GM19452 (cell line): Measurements from ENCODE around the gene ZDHHC11B.
"Not testable (repeated sequence)": the region's sequence is repeated elsewhere in the genome, so short reads cannot be mapped to it uniquely, and the experiment has no call there.

Experiments used
- ATAC-seq: cut with Tn5 transposase; IDR thresholded peaks from one replicate; pipeline ENCODE4 v1.9.1; 2021; ENCODE audit not compliant: unreplicated experiment

ZDHHC11B gene

DNA sequence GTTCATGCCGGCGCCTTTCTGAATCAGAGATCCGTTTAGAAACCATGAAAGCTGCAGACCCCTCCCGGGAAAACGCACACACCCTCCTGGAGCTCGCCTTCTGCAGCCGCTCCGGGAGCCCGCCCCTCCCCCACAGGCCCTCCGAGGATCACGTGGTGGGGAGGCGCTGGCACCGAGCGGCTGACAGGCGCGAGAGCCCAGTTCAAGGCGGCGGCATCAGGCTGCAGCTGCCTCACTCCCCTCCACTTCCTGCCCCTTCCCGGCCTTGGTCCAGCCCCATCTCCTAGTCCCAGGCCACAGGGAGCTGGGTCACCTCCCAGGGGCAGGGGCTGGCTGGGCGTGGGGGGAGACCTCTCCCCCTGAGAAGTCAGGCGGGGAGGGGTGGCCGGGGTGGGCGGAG lies 93.5 kb downstream of the ZDHHC11B start:
- ATAC-seq, result not testable (repeated sequence)

DNA sequence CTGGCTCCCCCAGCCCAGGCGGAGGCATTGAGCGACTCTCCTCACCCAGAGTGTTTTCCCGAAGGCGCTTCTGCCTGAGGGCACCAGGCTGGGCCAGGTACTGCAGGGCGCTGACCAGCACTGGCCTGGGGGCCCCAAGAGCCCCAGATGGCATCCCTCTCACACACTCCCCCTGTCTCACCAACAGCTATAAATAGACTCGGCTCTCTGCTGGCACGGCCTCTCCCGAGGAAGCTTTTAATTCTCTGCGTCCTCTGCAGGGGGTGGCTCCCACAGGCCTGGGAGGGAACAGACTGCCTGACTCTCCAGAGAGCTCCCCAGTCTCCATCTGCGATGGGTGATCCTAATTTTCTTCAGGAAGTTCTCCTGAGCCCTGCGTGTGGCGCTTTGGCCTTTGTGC lies 94.2 kb downstream of the ZDHHC11B start:
- ATAC-seq, result not testable (repeated sequence)

DNA sequence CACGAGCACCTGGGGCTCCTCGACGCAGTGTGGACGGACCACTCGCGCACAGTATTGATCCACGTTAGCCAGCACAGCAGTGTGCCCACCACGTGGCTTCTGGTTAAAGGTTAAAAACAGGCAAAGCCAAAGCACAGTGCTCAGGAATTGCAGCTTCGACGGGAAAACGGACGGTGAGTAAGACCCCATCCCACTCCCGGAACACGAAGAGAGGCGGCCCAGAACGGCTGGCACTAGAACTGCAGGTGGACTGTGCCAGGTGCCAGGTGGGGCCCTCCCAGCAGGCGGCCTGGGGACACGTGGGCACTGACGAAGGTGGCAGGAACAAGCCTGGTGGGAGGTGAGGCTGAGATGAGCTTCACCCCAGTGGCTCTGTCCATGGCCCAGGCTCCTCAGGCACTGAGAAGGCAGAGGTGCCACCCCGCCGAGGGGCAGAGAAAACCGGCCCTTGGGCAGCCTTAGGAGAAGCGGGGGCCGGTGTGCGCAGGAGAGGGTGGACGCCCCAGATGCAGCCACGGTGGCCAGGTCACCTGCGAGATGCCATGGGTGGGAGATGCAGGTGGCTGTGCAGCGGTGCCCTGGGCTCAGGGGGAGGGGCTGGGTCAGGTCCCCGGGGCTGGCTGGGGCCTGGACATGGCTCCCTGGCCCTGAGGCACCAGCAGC lies 96.0 kb downstream of the ZDHHC11B start:
- not testable (repeated sequence) for ATAC-seq

DNA sequence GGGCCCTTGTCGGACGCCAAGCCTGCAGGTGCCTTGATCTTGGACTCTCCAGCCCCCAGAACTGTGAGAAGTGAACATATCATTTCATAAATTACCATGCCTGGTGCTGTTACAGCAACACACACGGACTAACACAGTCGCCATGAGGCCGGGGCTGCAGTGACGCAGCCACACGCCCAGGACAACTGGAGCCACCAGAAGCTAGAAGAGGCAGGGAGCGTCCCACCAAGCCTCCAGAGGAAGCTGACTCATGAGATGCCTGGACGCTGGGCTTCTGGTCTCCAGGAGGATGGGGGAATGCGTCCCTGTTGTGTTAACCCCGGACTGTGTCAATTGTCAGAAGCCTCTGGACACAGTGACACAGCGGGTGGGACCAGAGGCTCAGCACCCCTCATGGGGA lies 97.6 kb downstream of the ZDHHC11B start:
- not testable (repeated sequence) for ATAC-seq

DNA sequence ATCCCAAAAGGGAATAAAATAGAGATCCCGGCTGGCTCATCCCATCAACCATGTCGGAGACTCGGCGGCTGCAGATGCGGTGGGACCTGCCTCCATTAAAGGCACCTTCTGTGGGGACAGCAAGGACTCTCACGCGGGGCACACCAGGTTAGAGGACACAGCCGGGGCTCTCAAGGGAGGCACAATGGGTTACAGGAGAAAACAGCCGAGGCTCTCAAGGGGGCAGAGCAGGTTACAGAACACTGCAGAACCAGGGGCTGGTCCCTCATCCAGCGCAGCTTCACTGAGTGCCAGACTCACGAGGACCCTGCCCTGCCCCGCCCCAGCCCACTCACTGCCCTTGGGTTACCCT lies 98.4 kb downstream of the ZDHHC11B start:
- not testable (repeated sequence) for ATAC-seq

DNA sequence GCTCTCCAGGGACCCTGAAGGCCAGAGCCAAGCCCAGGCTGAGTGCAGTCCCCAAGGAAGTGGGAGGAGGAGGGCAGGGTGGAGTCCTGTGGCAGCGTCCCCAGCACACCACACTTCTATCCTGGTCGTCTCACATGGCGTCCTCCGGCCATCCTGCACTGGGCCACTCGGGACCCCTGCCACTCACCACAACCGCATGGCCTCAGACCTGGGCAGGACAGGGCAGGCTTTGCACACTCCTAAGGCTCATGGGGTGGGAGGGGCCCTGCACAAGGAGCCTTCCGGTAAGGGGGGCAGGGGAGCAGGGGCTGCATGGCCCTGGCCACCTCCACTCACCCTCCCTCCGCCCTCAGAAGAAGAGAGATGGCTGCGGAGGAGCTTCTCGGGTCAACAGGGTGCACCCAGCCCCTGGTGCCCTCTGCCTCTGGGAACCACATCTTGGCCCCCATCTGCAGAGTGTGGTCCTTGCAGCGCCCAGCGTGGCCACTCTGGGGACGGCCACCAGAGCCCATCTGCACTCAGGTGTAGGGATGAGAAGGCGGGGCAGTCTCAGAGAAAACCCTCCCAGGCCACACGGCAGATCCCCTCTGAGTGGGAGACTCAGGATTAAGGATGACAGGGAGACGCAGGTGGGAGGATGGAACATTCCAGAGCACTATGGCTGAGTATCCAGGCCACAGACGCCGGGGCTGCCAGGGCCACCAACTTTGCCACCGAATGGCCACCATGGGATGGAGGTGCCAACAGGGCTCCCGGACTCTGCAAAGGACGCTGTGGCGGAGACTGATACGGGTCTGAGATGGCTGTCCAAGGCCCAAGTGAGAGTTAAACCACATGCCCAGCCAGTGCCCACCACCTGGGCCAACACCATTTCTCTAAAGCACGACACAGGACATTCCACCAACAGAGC lies 99.0 kb downstream of the ZDHHC11B start:
- no peak for ATAC-seq

DNA sequence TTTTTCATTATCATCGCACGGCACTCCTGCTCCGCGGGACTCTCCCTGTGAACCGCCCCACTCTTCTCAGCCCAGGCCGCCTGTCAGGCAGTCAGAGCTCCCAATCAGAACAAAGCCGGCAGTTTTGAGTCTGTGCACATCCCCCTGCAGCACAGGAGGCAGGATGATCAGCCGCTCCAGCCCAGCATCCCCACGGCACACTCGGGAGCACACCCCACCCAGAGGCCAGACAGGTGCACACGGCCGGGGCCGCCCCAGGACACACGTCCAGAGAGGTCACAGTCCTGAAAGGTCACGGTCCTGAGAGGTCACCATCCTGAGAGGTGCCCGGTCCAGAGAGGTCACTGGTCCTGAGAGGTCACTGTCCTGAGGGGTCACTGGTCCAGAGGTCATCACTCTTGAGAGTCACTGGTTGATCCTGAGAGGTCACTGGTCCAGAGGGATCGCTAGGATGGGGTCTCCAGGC lies 99.7 kb downstream of the ZDHHC11B start:
- no peak for ATAC-seq

DNA sequence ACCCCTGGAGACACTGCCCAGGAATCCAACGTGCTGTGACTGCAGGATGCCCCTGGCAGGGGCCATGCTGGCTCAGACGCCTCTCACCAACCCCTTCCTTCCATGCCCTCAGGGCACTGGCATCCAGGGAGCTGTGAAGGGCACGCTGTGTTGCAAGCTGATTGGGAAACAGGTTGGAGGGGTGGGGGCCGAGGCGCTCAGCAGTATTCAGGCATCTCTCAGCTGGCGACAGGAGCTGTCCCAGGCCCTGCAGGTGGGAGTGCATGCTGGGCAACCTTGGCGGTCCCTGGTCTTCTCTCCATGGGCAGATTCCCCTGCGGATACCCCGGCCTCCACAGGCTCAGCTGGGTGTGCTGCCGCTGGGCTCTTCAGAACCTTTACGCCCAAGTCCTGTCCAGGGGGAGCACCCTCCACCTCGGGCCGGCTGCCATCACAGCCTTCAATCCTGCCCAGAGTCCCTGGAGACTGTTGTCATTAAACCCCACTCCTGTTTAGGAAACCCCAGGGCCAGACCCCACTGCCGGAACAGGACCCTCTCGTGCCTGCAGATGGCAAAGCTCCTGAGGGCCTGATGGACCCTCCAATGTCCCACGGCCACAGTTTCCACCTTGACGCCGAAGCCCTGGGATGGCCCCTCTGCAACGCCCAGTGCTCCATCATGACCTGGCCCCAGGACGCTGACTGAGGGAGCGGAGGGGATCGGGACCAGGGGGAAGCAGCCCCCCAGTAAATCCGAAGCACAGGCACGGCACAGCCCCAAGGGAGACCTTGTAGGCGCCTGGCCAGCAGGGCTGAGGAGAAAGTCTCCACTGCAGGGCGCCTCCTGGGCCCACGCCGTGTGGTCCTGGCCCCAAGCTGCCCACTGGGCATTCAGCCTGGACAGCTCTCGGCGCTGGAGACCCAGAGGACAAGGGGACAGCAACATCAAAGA lies 100.7 kb downstream of the ZDHHC11B start:
- ATAC-seq, result no peak

DNA sequence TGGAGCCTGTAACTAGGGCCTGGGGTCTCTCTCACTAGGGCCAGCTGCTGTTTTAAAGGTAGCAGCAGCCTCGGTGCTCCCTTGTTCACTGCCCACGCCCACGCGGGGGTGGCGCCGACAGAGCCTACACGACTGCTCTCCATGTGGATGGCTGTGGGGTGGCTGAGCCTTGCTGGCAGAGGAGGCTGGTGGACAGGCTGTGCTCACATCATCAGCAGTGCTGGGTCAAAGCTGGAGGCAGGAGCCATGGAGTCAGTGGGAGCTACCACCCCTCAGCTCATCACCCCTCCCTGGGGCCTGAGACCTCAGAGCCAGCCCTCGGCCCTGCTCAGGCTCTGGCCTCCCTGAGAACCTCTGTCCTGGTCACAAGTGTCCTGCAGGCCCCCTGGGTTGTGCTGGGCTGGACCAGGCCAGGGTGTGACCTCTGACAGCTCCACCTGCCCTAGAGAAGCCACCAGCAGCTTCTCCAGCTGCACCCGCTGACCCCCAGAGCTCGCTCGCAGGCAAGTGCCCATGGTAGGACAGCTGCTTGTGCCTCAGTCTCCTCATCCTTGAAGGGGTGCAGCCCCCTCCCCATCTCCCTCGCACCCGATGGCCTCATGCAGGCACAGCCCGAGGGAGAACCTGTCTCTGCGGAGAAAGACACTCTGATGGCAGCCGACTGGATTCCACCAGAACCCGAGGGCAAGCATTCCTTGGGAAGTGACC lies 101.7 kb downstream of the ZDHHC11B start:
- not testable (repeated sequence) for ATAC-seq

DNA sequence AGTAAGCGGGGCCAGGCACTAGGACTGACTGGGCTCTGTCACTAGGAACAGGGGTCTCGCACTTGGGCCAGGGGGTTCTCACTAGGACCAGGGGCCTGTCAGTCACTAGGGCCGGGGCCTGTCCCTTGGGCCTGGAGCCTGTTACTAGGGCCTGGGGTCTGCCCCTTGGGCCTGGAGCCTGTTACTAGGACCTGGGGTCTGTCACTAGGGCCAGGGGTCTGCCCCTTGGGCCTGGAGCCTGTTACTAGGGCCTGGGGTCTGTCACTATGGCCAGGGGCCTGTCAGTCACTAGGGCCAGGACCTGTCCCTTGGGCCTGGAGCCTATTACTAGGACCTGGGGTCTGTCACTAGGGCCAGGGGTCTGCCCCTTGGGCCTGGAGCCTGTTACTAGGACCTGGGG lies 102.3 kb downstream of the ZDHHC11B start:
- ATAC-seq, result not testable (repeated sequence)

DNA sequence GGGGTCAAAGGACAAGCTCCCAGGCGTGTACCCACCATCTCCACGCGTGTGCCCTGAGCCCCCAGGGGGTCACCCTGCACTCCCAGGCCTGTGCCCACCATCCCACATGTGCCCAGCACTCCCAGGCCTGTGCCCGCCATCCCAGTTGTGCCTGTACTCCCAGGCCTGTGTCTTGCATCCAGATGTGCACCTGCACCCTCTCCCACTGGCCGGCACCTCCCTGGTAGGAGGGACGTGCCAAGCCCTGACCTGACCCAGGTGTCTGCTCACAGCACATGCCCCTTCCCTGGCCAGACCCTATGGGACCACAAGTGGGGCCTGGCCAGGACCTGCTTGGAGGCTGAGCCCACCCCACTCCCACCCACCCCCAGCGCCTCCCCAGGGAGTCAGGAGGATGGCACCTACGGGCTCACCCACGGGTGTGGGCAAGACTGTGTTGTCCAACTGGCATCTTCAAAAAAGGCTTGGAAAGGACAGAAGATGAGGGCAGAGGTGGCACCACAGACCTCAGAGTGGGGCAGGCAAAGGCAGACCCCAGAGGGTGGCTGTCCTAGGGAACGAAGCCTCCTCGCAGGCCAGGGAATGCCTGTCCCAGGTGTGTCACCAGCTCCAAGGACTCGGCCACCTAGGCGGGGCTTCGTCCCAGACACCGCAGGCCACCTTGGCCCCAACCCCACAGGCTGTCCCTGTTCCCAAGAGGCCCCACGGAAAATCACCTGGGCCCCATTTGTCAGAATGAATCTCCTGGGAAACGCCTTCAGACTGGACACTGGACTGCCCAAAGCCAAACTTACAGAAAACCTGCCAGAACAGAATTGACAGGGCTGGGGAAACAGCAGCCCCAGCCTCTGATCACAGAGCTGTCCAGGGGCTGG lies 103.0 kb downstream of the ZDHHC11B start:
- ATAC-seq, result not testable (repeated sequence)

DNA sequence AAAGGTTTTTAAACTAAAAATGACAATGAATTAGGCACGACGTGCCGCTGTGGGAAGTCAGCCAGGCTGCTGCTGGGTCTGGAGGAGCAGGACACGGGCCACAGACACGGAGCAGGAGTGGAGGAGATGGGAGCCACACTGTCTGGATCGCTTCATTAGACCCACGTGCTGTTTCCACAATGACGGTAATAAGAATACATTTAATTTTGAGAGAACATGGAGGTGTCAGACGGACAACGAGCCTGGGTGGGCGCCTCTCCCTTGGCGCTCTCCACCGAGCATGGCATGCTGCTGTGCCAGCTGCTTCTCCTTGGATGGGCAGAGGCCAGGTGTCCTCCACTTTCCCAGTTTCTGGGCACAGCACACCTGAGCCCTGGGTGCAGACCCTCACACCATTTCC lies 103.7 kb downstream of the ZDHHC11B start:
- ATAC-seq, result not testable (repeated sequence)

DNA sequence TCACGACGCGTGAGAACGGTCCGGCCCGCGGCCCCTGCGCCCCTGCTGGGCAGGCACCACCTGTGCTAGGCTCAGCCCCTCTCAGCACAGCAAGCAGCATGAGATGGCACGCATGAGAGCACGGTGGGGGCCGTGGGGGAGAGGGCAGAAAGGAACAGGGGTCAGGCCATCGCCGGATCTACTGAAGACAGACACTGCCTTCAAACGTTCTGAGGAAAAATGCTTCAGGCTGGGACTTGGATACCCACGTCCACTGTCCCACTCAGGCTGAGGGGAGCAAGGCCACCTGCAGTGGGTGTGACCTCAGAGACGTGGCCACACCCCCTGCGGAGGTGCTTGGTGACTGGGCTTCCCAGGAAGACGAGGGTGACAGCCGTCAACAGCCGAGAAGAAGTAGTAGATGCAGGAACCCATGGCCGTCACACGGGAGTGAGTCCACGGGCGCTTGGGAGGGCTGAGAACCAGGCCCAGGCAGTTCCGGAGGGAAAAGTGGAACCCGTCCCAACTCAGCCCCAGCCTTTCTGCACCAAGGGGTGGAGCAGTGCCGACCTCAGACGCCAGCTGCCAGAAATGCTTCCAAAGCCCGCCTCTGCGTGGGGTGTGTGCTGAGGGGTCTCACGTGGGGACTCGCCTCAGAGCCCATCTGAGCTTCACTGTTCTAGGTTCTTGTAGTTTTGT lies 104.3 kb downstream of the ZDHHC11B start:
- ATAC-seq, result not testable (repeated sequence)

DNA sequence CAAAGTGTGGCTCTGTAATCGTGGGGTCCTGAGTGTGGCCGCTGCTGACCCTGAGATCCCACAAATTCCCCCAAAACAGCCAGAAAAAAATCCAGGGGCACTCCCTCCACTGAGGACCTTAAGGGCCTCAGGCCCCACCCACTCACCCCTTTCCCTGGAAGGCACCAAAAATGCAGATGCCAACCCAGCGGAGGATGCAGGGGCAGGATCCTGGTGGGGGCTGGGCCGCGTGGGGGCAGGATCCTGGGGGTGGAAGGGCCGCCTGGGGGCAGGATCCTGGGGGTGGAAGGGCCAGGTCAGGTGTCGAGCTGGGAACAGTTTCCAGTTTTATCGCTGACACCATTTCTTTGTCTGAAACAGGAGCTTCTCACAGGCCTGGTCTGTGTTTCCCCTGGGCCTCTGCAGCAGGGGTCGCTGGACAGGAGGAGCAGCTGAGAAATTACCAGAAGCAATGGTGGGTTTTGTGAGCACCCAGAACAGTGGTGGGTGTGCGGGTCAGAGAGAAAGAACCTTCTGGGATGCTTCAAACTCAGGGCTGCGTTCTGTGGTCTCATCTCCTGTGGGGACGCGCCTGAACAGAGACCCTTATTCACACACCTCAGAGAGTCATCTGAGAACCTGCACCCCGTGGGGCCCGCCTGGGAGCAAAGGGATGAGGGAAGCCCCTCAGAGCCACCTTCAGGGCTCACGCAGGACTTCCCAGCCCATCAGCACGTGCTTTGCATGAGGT lies 105.2 kb downstream of the ZDHHC11B start:
- not testable (repeated sequence) for ATAC-seq

DNA sequence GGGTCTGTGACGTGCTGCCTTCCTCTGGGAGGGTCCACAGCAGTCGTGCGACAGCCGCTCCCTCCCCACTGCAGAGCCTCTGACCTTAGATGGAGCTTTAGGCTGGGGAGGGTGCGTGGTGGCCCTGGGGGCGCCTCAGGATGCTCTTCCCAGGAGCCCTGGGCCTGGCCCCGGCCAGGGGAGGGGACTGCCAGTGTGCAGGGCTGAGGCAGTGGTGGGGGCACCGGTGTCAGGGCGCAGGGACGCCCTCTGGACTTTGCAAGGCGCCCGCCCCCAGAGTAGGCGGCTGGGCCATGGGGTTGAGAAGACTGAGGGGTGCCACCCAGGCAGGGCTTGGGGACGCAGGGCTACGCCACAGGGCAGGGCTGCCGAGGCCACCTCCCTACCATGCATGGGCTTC lies 106.0 kb downstream of the ZDHHC11B start:
- not testable (repeated sequence) for ATAC-seq

DNA sequence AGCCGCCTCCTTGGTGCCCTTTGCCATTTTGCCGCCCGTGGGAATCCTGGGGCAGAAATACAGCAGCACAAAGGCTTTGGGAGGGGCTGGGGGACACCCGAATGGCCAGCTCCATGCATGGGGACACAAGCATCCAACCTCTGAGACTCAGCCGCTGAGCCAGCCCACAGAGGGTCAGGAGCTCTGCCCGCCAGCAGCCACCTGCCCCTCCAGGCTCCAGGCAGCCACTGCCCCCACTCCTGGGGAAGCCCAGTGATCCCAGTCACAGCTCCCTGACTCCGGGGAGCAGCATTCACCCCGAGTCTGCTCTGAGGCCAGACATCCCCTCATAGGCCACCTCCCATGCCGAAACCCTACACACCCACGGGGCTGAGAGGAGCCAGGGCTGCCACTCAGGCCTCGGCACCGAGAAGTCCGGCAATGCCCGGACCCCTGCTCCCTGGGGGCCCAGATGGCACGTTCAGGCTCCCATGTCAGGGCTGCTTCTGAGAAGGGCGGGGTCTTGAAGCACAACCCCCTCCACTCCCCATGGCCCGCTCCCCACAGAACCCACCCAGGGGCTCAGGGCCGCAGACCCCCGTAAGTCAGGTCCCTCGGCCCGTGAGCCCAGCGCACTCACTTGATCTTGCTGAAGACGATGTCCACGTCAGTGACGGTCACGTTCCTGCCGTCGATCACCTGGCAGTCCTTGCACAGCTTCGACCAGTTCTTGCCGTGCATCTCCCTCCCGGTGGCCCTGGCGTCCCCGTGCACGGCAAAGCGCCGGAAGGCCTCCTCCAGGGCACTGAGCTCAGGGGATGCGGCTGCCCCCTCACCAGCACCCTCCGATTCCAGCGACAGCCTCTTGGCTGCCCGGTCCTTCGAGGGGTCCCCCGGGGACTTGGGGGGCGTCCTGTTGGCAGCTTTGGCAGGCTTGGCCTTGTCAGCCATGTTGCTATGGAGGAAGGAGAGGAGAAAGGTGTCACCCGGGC lies 107.1 kb downstream of the ZDHHC11B start:
- ATAC-seq, result no peak

DNA sequence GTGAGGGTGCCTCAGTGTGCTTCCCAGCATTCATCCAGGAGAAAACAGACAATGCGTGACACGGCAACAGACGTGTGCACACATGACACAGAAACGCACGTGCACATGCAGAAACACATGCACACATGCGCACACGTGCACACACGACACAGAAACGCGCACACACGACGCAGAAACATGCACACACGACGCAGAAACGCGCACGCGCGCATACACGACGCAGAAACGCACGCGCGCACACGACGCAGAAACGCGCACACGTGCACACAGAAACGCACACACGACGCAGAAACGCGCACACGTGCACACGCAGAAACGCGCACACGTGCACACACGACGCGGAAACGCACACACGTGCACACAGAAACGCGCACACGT lies 107.8 kb downstream of the ZDHHC11B start:
- ATAC-seq, result no peak
